ENCODE results near the gene HSD17B1.

Gene HSD17B1

GRCh38 chr17:42531455-42532354 lies 21.0 kb upstream of the HSD17B1 start:
- no peak for DNase-seq (ENCODE audit: low read depth, low spot score)

GRCh38 chr17:42535155-42536047 lies 17.3 kb upstream of the HSD17B1 start:
- no peak for TF ChIP-seq CTCF (IDR thresholded peaks at IDR 0.05; ENCODE audit: low read depth, low read length)
- peak overlapping the region; percentile 50 for H3K4me3 ChIP-seq (ENCODE audit: low read depth, low read length)
- in situ Hi-C loops (cut with HindIII; ENCODE audit: low sequenced_read_pairs) = no loop called here
- no peak for DNase-seq (ENCODE audit: low read depth, low spot score)

More at GRCh38 chr17:42531455-42532354, 21.0 kb upstream of the HSD17B1 start:
- TF ChIP-seq CTCF (IDR thresholded peaks at IDR 0.05; ENCODE audit: low read depth, low read length) = peak; percentile 32
- H3K4me3 ChIP-seq (ENCODE audit: low read depth, low read length) = peak overlapping the region; percentile 37
- in situ Hi-C loops (cut with HindIII; ENCODE audit: low sequenced_read_pairs) = no loop called here

- peak; percentile 82 for DNase-seq (ENCODE audit: low read depth, low spot score)
- TF ChIP-seq CTCF (IDR thresholded peaks at IDR 0.05; ENCODE audit: low read depth, low read length) = no peak
- in situ Hi-C loops (cut with HindIII; ENCODE audit: low sequenced_read_pairs) = no loop called here
- H3K4me3 ChIP-seq (ENCODE audit: low read depth, low read length) = peak within 1 kb of the TSS; percentile 50
Measured at GRCh38 chr17:42536048-42536371, 16.7 kb upstream of the HSD17B1 start, which contains the start of gene NAGLU. TSS of gene NAGLU (plus strand) at chr17:42536241. CDS start at chr17:42536273, 32 bp downstream.

GRCh38 chr17:42536372-42537155 lies 16.2 kb upstream of the HSD17B1 start:
- TF ChIP-seq CTCF (IDR thresholded peaks at IDR 0.05; ENCODE audit: low read depth, low read length) = no peak
- DNase-seq (ENCODE audit: low read depth, low spot score) = peak; percentile 74
- peak overlapping the region; percentile 50 for H3K4me3 ChIP-seq (ENCODE audit: low read depth, low read length)
- in situ Hi-C loops (cut with HindIII; ENCODE audit: low sequenced_read_pairs) = no loop called here

GRCh38 chr17:42537156-42537805 lies 15.4 kb upstream of the HSD17B1 start:
- TF ChIP-seq CTCF (IDR thresholded peaks at IDR 0.05; ENCODE audit: low read depth, low read length) = no peak
- no peak for DNase-seq (ENCODE audit: low read depth, low spot score)
- peak overlapping the region; percentile 50 for H3K4me3 ChIP-seq (ENCODE audit: low read depth, low read length)
- in situ Hi-C loops (cut with HindIII; ENCODE audit: low sequenced_read_pairs) = no loop called here
